Osteoblast (primary cell): ENCODE results near the gene GTSE1. TPM values are rescaled to one million over a fixed set of nuclear protein-coding genes. Genes with fewer than 3 reads are reported as not detected.

Experiments
- DNase-seq: peaks from one replicate; pipeline ENCODE4 v3.0.0; 2011; ENCODE audit warnings: low spot score, mixed read lengths; ENCODE audit not compliant: insufficient read length; ENCODE audit errors: missing footprints
- H2AFZ ChIP-seq: 2 replicates; pipeline ENCODE4 v1.6.0; 2011; ENCODE audit warnings: mild to moderate bottlenecking, low read length
- H3K27ac ChIP-seq: 2 replicates; pipeline ENCODE4 v1.5.1; 2011; ENCODE audit warnings: mild to moderate bottlenecking, low read depth, low read length, moderate library complexity
- H3K27me3 ChIP-seq: 2 replicates; pipeline ENCODE4 v1.6.0; 2012; ENCODE audit warnings: mild to moderate bottlenecking, control low read depth, inconsistent platforms, low read length, moderate library complexity; ENCODE audit not compliant: insufficient read depth
- H3K36me3 ChIP-seq: 2 replicates; pipeline ENCODE4 v1.5.1; 2011; ENCODE audit warnings: mild to moderate bottlenecking, low read length, control low read depth, moderate library complexity; ENCODE audit not compliant: insufficient read depth
- H3K4me1 ChIP-seq: 2 replicates; pipeline ENCODE4 v1.5.1; 2011; ENCODE audit warnings: mild to moderate bottlenecking, low read length, control low read depth, moderate library complexity; ENCODE audit not compliant: insufficient read depth
- H3K4me2 ChIP-seq: 2 replicates; pipeline ENCODE4 v1.6.0; 2011; ENCODE audit warnings: mild to moderate bottlenecking, low read length; ENCODE audit not compliant: insufficient read depth
- H3K4me3 ChIP-seq: fragments of 200-600 bp; sonication (generic); 3 replicates; pipeline ENCODE4 v1.5.1; 2012; ENCODE audit warnings: mild to moderate bottlenecking, low read length, inconsistent platforms; ENCODE audit not compliant: insufficient read depth
- H3K79me2 ChIP-seq: 2 replicates; pipeline ENCODE4 v1.6.0; 2012; ENCODE audit warnings: mild to moderate bottlenecking, low read length, control low read depth, inconsistent platforms; ENCODE audit not compliant: insufficient read depth
- H3K9me3 ChIP-seq: 2 replicates; pipeline ENCODE4 v1.5.1; 2011; ENCODE audit warnings: low read depth, low read length, control low read depth
- H4K20me1 ChIP-seq: 2 replicates; pipeline ENCODE4 v1.6.0; 2012; ENCODE audit warnings: mild to moderate bottlenecking, low read length, control low read depth; ENCODE audit not compliant: insufficient read depth
- CTCF ChIP-seq: IDR thresholded peaks from 2 replicates; pipeline ENCODE4 v1.5.1; 2011; ENCODE audit warnings: mild to moderate bottlenecking, low read depth, low read length, moderate library complexity; ENCODE audit errors: extremely low read depth
- total RNA-seq: library from RNA; depleted of rRNA; stranded (reverse); fragments of >200 nt; gene quantifications from 2 replicates; pipeline ENCODE4 v1.2.3, GENCODE V29; 2012

GTSE1 gene
- total RNA-seq, 1 donor, result 1.8 TPM

GRCh38 chr22:46379066-46379930 lies 82.6 kb downstream of the GTSE1 start:
- Histone ChIP-seq H3K27me3 (peaks cover 6% of the 10 kb centered on the region), H3K9me3 (no peaks in the 10 kb centered on the region), H3K4me3 (no peak overlapping the region), H3K36me3 (no peaks in the 10 kb centered on the region), H2AFZ (no peak overlapping the region), H3K79me2 (no peaks in the 10 kb centered on the region), H3K27ac (no peak overlapping the region), H4K20me1 (no peaks in the 10 kb centered on the region), H3K4me2 (no peak overlapping the region), H3K4me1 (no peaks in the 10 kb centered on the region)
- no peak for TF ChIP-seq CTCF
- no peak for DNase-seq

GRCh38 chr22:46380069-46380468 lies 83.4 kb downstream of the GTSE1 start:
- no peaks in the 10 kb centered on the region for H4K20me1 ChIP-seq
- no peak overlapping the region for H3K4me2 ChIP-seq
- no peaks in the 10 kb centered on the region for H3K4me1 ChIP-seq
- H2AFZ ChIP-seq, result no peak overlapping the region
- no peaks in the 10 kb centered on the region for H3K9me3 ChIP-seq
- DNase-seq, result no peak
- no peaks in the 10 kb centered on the region for H3K36me3 ChIP-seq
- no peak overlapping the region for H3K27ac ChIP-seq
- H3K79me2 ChIP-seq, result no peaks in the 10 kb centered on the region
- no peak for TF ChIP-seq CTCF
- peaks cover 6% of the 10 kb centered on the region for H3K27me3 ChIP-seq
- no peak overlapping the region for H3K4me3 ChIP-seq

Other genes with a start within 250 kb of the GTSE1 start
- 21.8 and 22.1 TPM in 2 replicates for gene PPARA, start 146.3 kb upstream of the GTSE1 start, total RNA-seq
- gene CDPF1, start 46.6 kb upstream of the GTSE1 start, total RNA-seq, result 12.7 and 15.0 TPM in 2 replicates
- not detected in 2 replicates for gene PKDREJ, start 33.5 kb upstream of the GTSE1 start, total RNA-seq
- 25.6 and 29.3 TPM in 2 replicates for gene TTC38, start 28.9 kb upstream of the GTSE1 start, total RNA-seq
- 18.9 and 22.1 TPM in 2 replicates for gene TRMU, start 38.8 kb downstream of the GTSE1 start, total RNA-seq
- 2.7 and 3.6 TPM in 2 replicates for gene CELSR1, start 240.8 kb downstream of the GTSE1 start, total RNA-seq